ENCODE measurements around the gene ACOT13.
"Not testable (repeated sequence)": the region's sequence is repeated elsewhere in the genome, so short reads cannot be mapped to it uniquely, and the experiment has no call there.

ACOT13 gene

GRCh38 chr6:24731456-24732134 lies 64.7 kb downstream of the ACOT13 start:
- not testable (repeated sequence) for DNase-seq

- DNase-seq, result no peak
These were observed 67.3 kb downstream of the ACOT13 start for GRCh38 chr6:24734166-24734565.

GRCh38 chr6:24734710-24735109 lies 67.8 kb downstream of the ACOT13 start:
- DNase-seq, result not testable (repeated sequence)

- DNase-seq, result no peak
These were observed 71.9 kb downstream of the ACOT13 start for GRCh38 chr6:24738741-24739140.

GRCh38 chr6:24740861-24741260 lies 74.0 kb downstream of the ACOT13 start:
- no peak for DNase-seq

GRCh38 chr6:24742216-24742738 lies 75.4 kb downstream of the ACOT13 start:
- no peak for DNase-seq

GRCh38 chr6:24743265-24743943 lies 76.5 kb downstream of the ACOT13 start:
- no peak for DNase-seq

GRCh38 chr6:24743944-24744335 lies 77.1 kb downstream of the ACOT13 start:
- DNase-seq, result no peak

GRCh38 chr6:24744911-24745310 lies 78.0 kb downstream of the ACOT13 start:
- DNase-seq, result no peak

GRCh38 chr6:24749297-24749696 lies 82.4 kb downstream of the ACOT13 start:
- DNase-seq, result no peak

GRCh38 chr6:24750878-24751277 lies 84.0 kb downstream of the ACOT13 start:
- DNase-seq, result not testable (repeated sequence)

- no peak for DNase-seq
These were observed 85.6 kb downstream of the ACOT13 start for GRCh38 chr6:24752503-24752902.

- no peak for DNase-seq
These were observed 86.1 kb downstream of the ACOT13 start for GRCh38 chr6:24752917-24753492.

- no peak for DNase-seq
These were observed 86.7 kb downstream of the ACOT13 start for GRCh38 chr6:24753545-24753944.

- not testable (repeated sequence) for DNase-seq
These were observed 87.5 kb downstream of the ACOT13 start for GRCh38 chr6:24754378-24754777.

Data from NCI-H1048 (cell line).